Calu3 (cell line): Measurements from ENCODE around the gene PUDP. TPM values are rescaled to one million over a fixed set of nuclear protein-coding genes. Genes with fewer than 3 reads are reported as not detected.

ENCODE experiments used
- BruUV-seq: library from RNA; stranded (reverse); fragments of 400-500 nt; replicated peaks from 2 replicates; lab custom pipeline; 2021; lab: Mats Ljungman, UMichigan
- CTCF ChIA-PET: fragments of 300-600 bp; sonication (Branson Sonifier 250); formaldehyde crosslinking; loops from one replicate; lab custom pipeline; 2022; ENCODE audit warnings: antibody characterized with exemption; lab: Charles Lee
- DNase-seq: peaks from one replicate; pipeline ENCODE4 v3.0.0; 2022
- H3K27ac Mint-ChIP-seq: one replicate; pipeline ENCODE4 v1.8.0; 2022; ENCODE audit warnings: mixed read lengths; ENCODE audit not compliant: unreplicated experiment
- H3K27me3 Mint-ChIP-seq: one replicate; pipeline ENCODE4 v1.8.0; 2022; ENCODE audit warnings: mixed read lengths; ENCODE audit not compliant: unreplicated experiment
- H3K36me3 Mint-ChIP-seq: one replicate; pipeline ENCODE4 v1.8.0; 2022; ENCODE audit warnings: mild to moderate bottlenecking, moderate library complexity, mixed read lengths; ENCODE audit not compliant: insufficient read depth, unreplicated experiment
- H3K4me1 Mint-ChIP-seq: one replicate; pipeline ENCODE4 v1.8.0; 2022; ENCODE audit warnings: mild to moderate bottlenecking, low read depth, mixed read lengths; ENCODE audit not compliant: unreplicated experiment
- H3K4me3 Mint-ChIP-seq: one replicate; pipeline ENCODE4 v1.8.0; 2022; ENCODE audit warnings: mild to moderate bottlenecking, low read depth, moderate library complexity, mixed read lengths; ENCODE audit not compliant: unreplicated experiment
- H3K9me3 Mint-ChIP-seq: one replicate; pipeline ENCODE4 v1.8.0; 2022; ENCODE audit warnings: low read depth, mixed read lengths; ENCODE audit not compliant: unreplicated experiment
- CTCF ChIP-seq: fragments of 200-600 bp; IDR thresholded peaks from one replicate; pipeline ENCODE4 v1.8.0; 2022; ENCODE audit warnings: antibody characterized with exemption; ENCODE audit not compliant: unreplicated experiment
- intact Hi-C: fragments of 100-400 bp; cut with micrococcal nuclease; formaldehyde crosslinking; loops from one replicate; pipeline ENCODE4 v1.10.0; 2022; ENCODE audit not compliant: unreplicated experiment
- total RNA-seq: library from RNA; stranded (reverse); gene quantifications from 2 replicates; pipeline ENCODE4 v1.2.3, GENCODE V29; 2022

The PUDP gene
- total RNA-seq, 1 experiment from 2014 or later: 30.6 TPM

- DNase-seq: no peak
- H3K4me1 Mint-ChIP-seq: peaks cover 8% of the 10 kb centered on the region
Measured at GRCh38 chrX:7155163-7155562, 7.2 kb upstream of the PUDP start.

GRCh38 chrX:7154041-7154597, 6.2 kb upstream of the PUDP start:
- intact Hi-C loops: no loop called here
- peaks cover 1% of the 10 kb centered on the region for H3K4me1 Mint-ChIP-seq
- no TSS peak for BruUV-seq
- H3K9me3 Mint-ChIP-seq: no peaks in the 10 kb centered on the region
- CTCF ChIA-PET: no interaction called here
- no peak for DNase-seq
- H3K27ac Mint-ChIP-seq: no peak overlapping the region
- no peak for TF ChIP-seq CTCF
- H3K4me3 Mint-ChIP-seq: no peak overlapping the region
- no peaks in the 10 kb centered on the region for H3K27me3 Mint-ChIP-seq
- H3K36me3 Mint-ChIP-seq: no peaks in the 10 kb centered on the region

More at GRCh38 chrX:7155163-7155562, 7.2 kb upstream of the PUDP start:
- H3K4me3 Mint-ChIP-seq: no peak overlapping the region
- BruUV-seq: no TSS peak
- no peak overlapping the region for H3K27ac Mint-ChIP-seq
- no peaks in the 10 kb centered on the region for H3K9me3 Mint-ChIP-seq
- H3K27me3 Mint-ChIP-seq: no peaks in the 10 kb centered on the region
- CTCF ChIA-PET: no interaction called here
- no peaks in the 10 kb centered on the region for H3K36me3 Mint-ChIP-seq
- no peak for TF ChIP-seq CTCF
- intact Hi-C loops: no loop called here

- no peak overlapping the region for H3K27ac Mint-ChIP-seq
- no peaks in the 10 kb centered on the region for H3K9me3 Mint-ChIP-seq
- no TSS peak for BruUV-seq
- no peaks in the 10 kb centered on the region for H3K27me3 Mint-ChIP-seq
- no peaks in the 10 kb centered on the region for H3K4me1 Mint-ChIP-seq
- intact Hi-C loops: no loop called here
- H3K4me3 Mint-ChIP-seq: no peak overlapping the region
- H3K36me3 Mint-ChIP-seq: peaks cover 5% of the 10 kb centered on the region
- TF ChIP-seq CTCF: no peak
- CTCF ChIA-PET: no interaction called here
- DNase-seq: no peak
Measured at GRCh38 chrX:7153231-7153630, 5.3 kb upstream of the PUDP start.

- no peak for TF ChIP-seq CTCF
- BruUV-seq: no TSS peak
- H3K27me3 Mint-ChIP-seq: no peaks in the 10 kb centered on the region
Measured at GRCh38 chrX:7149411-7149810, 1.5 kb upstream of the PUDP start.

More at GRCh38 chrX:7149411-7149810, 1.5 kb upstream of the PUDP start:
- intact Hi-C loops: loop anchor here (5.0 kb wide), 1 partner anchor 103 kb away; no protein-coding TSS in a partner anchor
- DNase-seq: no peak
- Mint-ChIP-seq H3K9me3 (no peaks in the 10 kb centered on the region), H3K4me1 (peaks cover 13% of the 10 kb centered on the region), H3K36me3 (peaks cover 19% of the 10 kb centered on the region), H3K27ac (no peak overlapping the region), H3K4me3 (no peak overlapping the region)
- CTCF ChIA-PET: no interaction called here
